Astrocyte (in vitro differentiated cells and primary cell): ENCODE measurements around the gene MRPL40. TPM values are rescaled to one million over a fixed set of nuclear protein-coding genes. Genes with fewer than 3 reads are reported as not detected.

Experiments
- DNase-seq: peaks from one replicate; pipeline ENCODE4 v3.0.0-alpha.2; 2010; ENCODE audit warnings: low read depth
- FAIRE-seq: peaks from 2 replicates; lab custom pipeline; 2011; peaks lifted over from hg19 to GRCh38; lab: Jason Lieb, UNC
- H2AFZ ChIP-seq: 2 replicates; pipeline ENCODE4 v1.6.0; 2012; ENCODE audit warnings: low read depth, low read length, inconsistent platforms
- H3K27ac ChIP-seq: 2 replicates; pipeline ENCODE4 v1.5.1; 2011; ENCODE audit warnings: low read depth, low read length, inconsistent platforms
- H3K27me3 ChIP-seq: 2 replicates; pipeline ENCODE4 v1.6.0; 2011; ENCODE audit warnings: low read length, inconsistent platforms; ENCODE audit not compliant: insufficient read depth
- H3K36me3 ChIP-seq: 2 replicates; pipeline ENCODE4 v1.5.1; 2011; ENCODE audit warnings: low read length, inconsistent platforms; ENCODE audit not compliant: insufficient read depth
- H3K4me1 ChIP-seq: 2 replicates; pipeline ENCODE4 v1.5.1; 2011; ENCODE audit warnings: low read length, inconsistent platforms; ENCODE audit not compliant: insufficient read depth
- H3K4me2 ChIP-seq: 2 replicates; pipeline ENCODE4 v1.6.0; 2012; ENCODE audit warnings: low read length, inconsistent platforms
- H3K4me3 ChIP-seq: 2 replicates; pipeline ENCODE4 v1.5.1; 2011; ENCODE audit warnings: low read depth, mild to moderate bottlenecking, low read length, inconsistent platforms; ENCODE audit not compliant: insufficient read depth
- H3K79me2 ChIP-seq: 2 replicates; pipeline ENCODE4 v1.6.0; 2012; ENCODE audit warnings: mild to moderate bottlenecking, low read length, inconsistent platforms; ENCODE audit not compliant: insufficient read depth
- H3K9ac ChIP-seq: 2 replicates; pipeline ENCODE4 v1.6.0; 2012; ENCODE audit warnings: mild to moderate bottlenecking, low read length, inconsistent platforms
- H3K9me3 ChIP-seq: 2 replicates; pipeline ENCODE4 v1.5.1; 2012; ENCODE audit warnings: low read depth, mild to moderate bottlenecking, low read length, inconsistent platforms; ENCODE audit not compliant: insufficient read depth
- H4K20me1 ChIP-seq: 2 replicates; pipeline ENCODE4 v1.6.0; 2012; ENCODE audit warnings: low read length, inconsistent platforms; ENCODE audit not compliant: insufficient read depth
- H3K27ac Mint-ChIP-seq: one replicate; pipeline ENCODE4 v1.8.0; 2021; ENCODE audit warnings: mild to moderate bottlenecking, mixed read lengths; ENCODE audit not compliant: unreplicated experiment
- H3K27me3 Mint-ChIP-seq: one replicate; pipeline ENCODE4 v1.8.0; 2021; ENCODE audit warnings: low read depth, mixed read lengths; ENCODE audit not compliant: unreplicated experiment
- H3K36me3 Mint-ChIP-seq: one replicate; pipeline ENCODE4 v1.8.0; 2021; ENCODE audit warnings: low read depth, mixed read lengths; ENCODE audit not compliant: unreplicated experiment
- H3K4me1 Mint-ChIP-seq: one replicate; pipeline ENCODE4 v1.8.0; 2021; ENCODE audit warnings: low read depth, mixed read lengths; ENCODE audit not compliant: unreplicated experiment
- H3K4me3 Mint-ChIP-seq: one replicate; pipeline ENCODE4 v1.8.0; 2021; ENCODE audit warnings: mild to moderate bottlenecking, moderate library complexity, mixed read lengths; ENCODE audit not compliant: unreplicated experiment
- H3K9me3 Mint-ChIP-seq: one replicate; pipeline ENCODE4 v1.8.0; 2021; ENCODE audit warnings: mild to moderate bottlenecking, mixed read lengths; ENCODE audit not compliant: unreplicated experiment
- EZH2 ChIP-seq: IDR thresholded peaks from 2 replicates; pipeline ENCODE4 v1.6.1; 2012; ENCODE audit warnings: mild to moderate bottlenecking, low read length, inconsistent platforms; ENCODE audit not compliant: insufficient read depth
- total RNA-seq: library from RNA; stranded (reverse); gene quantifications from 2 replicates; pipeline ENCODE4 v1.2.1, GENCODE V29; 2021
- TF ChIP-seq, protein P1 (sequence below): IDR thresholded peaks from 2 replicates; pipeline ENCODE4 v1.5.1; 2011; ENCODE audit warnings: low read depth, mild to moderate bottlenecking, inconsistent platforms, low read length, moderate library complexity; ENCODE audit not compliant: insufficient read depth

The MRPL40 gene
- total RNA-seq, 1 donor from 2014 or later: 34.7 TPM

GRCh38 chr22:19456541-19456940 is 24.2 kb downstream of the MRPL40 start:
- no peaks in the 10 kb centered on the region for H3K79me2 ChIP-seq
- H3K9ac ChIP-seq: no peak overlapping the region
- no peak overlapping the region for H2AFZ ChIP-seq
- H3K36me3 ChIP-seq: peaks cover 64% of the 10 kb centered on the region
- no peak overlapping the region for H3K4me3 ChIP-seq
- no peak overlapping the region for H3K27ac ChIP-seq
- Mint-ChIP-seq H3K9me3 (no peaks in the 10 kb centered on the region), H3K4me1 (peaks cover 3% of the 10 kb centered on the region), H3K27me3 (no peaks in the 10 kb centered on the region), H3K27ac (no peak overlapping the region), H3K4me3 (no peak overlapping the region), H3K36me3 (peaks cover 36% of the 10 kb centered on the region)
- DNase-seq (no peak), FAIRE-seq (no peak)
- H3K4me2 ChIP-seq: no peak overlapping the region
- TF ChIP-seq EZH2: no peak
- TF ChIP-seq, protein P1, sequence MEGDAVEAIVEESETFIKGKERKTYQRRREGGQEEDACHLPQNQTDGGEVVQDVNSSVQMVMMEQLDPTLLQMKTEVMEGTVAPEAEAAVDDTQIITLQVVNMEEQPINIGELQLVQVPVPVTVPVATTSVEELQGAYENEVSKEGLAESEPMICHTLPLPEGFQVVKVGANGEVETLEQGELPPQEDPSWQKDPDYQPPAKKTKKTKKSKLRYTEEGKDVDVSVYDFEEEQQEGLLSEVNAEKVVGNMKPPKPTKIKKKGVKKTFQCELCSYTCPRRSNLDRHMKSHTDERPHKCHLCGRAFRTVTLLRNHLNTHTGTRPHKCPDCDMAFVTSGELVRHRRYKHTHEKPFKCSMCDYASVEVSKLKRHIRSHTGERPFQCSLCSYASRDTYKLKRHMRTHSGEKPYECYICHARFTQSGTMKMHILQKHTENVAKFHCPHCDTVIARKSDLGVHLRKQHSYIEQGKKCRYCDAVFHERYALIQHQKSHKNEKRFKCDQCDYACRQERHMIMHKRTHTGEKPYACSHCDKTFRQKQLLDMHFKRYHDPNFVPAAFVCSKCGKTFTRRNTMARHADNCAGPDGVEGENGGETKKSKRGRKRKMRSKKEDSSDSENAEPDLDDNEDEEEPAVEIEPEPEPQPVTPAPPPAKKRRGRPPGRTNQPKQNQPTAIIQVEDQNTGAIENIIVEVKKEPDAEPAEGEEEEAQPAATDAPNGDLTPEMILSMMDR: no peak
- H3K27me3 ChIP-seq: no peaks in the 10 kb centered on the region
- H4K20me1 ChIP-seq: peaks cover 11% of the 10 kb centered on the region
- no peaks in the 10 kb centered on the region for H3K9me3 ChIP-seq
- H3K4me1 ChIP-seq: peaks cover 8% of the 10 kb centered on the region

- Mint-ChIP-seq H3K4me3 (no peak overlapping the region), H3K4me1 (peaks cover 3% of the 10 kb centered on the region), H3K36me3 (peaks cover 39% of the 10 kb centered on the region), H3K27me3 (no peaks in the 10 kb centered on the region), H3K27ac (no peak overlapping the region), H3K9me3 (no peaks in the 10 kb centered on the region)
- Histone ChIP-seq H3K9me3 (no peaks in the 10 kb centered on the region), H3K4me2 (no peak overlapping the region), H2AFZ (no peak overlapping the region), H3K4me3 (no peak overlapping the region), H3K9ac (no peak overlapping the region), H4K20me1 (peaks cover 11% of the 10 kb centered on the region), H3K4me1 (peaks cover 8% of the 10 kb centered on the region), H3K36me3 (peaks cover 54% of the 10 kb centered on the region), H3K79me2 (no peaks in the 10 kb centered on the region), H3K27me3 (no peaks in the 10 kb centered on the region), H3K27ac (no peak overlapping the region)
- TF ChIP-seq EZH2: no peak
- TF ChIP-seq, protein P1: no peak
- no peak for FAIRE-seq
- no peak for DNase-seq
Observed at GRCh38 chr22:19457828-19458428, 25.6 kb downstream of the MRPL40 start.

GRCh38 chr22:19460036-19460435 is 27.7 kb downstream of the MRPL40 start:
- H3K36me3 Mint-ChIP-seq: peaks cover 24% of the 10 kb centered on the region
- no peak overlapping the region for H3K27ac Mint-ChIP-seq
- Histone ChIP-seq H3K36me3 (peaks cover 40% of the 10 kb centered on the region), H4K20me1 (peaks cover 24% of the 10 kb centered on the region), H3K79me2 (no peaks in the 10 kb centered on the region), H3K4me3 (no peak overlapping the region), H3K27ac (no peak overlapping the region), H3K4me2 (no peak overlapping the region), H3K9ac (no peak overlapping the region), H2AFZ (no peak overlapping the region), H3K27me3 (no peaks in the 10 kb centered on the region), H3K9me3 (no peaks in the 10 kb centered on the region), H3K4me1 (peaks cover 13% of the 10 kb centered on the region)
- FAIRE-seq (no peak), DNase-seq (no peak)
- no peaks in the 10 kb centered on the region for H3K9me3 Mint-ChIP-seq
- no peaks in the 10 kb centered on the region for H3K27me3 Mint-ChIP-seq
- H3K4me3 Mint-ChIP-seq: no peak overlapping the region
- TF ChIP-seq EZH2: no peak
- TF ChIP-seq, protein P1: no peak
- H3K4me1 Mint-ChIP-seq: peaks cover 11% of the 10 kb centered on the region
